ENCODE measurements around the gene RAB33A.

The RAB33A gene

DNA sequence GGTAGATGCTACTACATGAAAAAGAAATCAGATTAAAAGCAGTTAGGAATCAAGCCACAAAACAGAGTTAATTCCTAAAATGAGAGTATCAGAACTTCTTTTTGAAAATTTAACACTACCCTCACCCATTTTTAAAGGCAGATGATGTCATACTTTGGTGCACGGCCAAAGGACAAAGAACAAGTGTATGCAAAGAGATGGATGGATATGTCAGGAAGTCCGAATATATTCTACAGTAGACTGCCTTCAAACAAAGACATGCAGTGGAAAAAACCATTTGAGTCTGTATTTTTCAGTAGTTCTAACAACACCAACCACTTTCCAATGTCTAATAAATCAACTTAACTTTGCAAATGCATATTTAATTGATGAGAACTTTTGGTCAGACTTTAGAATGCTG lies 8.4 kb upstream of the RAB33A start:
- H3K9me3 Mint-ChIP-seq: no peaks in the 10 kb centered on the region
- peak overlapping the region; percentile 36 for H3K4me3 Mint-ChIP-seq
- peaks cover 6% of the 10 kb centered on the region for H3K36me3 Mint-ChIP-seq (ENCODE audit: low read depth)
- no peak for DNase-seq (ENCODE audit: low spot score)
- H3K27ac Mint-ChIP-seq: no peak overlapping the region
- peaks cover 28% of the 10 kb centered on the region for H3K4me1 Mint-ChIP-seq (ENCODE audit: low read depth)
- H3K27me3 Mint-ChIP-seq (ENCODE audit: low read depth): no peaks in the 10 kb centered on the region

GRCh38 chrX:130165181-130165702 lies 6.5 kb upstream of the RAB33A start:
- no peak for DNase-seq (ENCODE audit: low spot score)
- H3K9me3 Mint-ChIP-seq: no peaks in the 10 kb centered on the region
- peaks cover 26% of the 10 kb centered on the region for H3K4me1 Mint-ChIP-seq (ENCODE audit: low read depth)
- H3K27ac Mint-ChIP-seq: peak overlapping the region; percentile 90
- H3K27me3 Mint-ChIP-seq (ENCODE audit: low read depth): no peaks in the 10 kb centered on the region
- peaks cover 5% of the 10 kb centered on the region for H3K36me3 Mint-ChIP-seq (ENCODE audit: low read depth)
- H3K4me3 Mint-ChIP-seq: peak overlapping the region; percentile 95

GRCh38 chrX:130165703-130166502 lies 5.9 kb upstream of the RAB33A start, which contains the start of gene AIFM1:
AIFM1 (minus strand) TSS chrX:130165841; CDS start chrX:130165656, 185 bp downstream.
- Mint-ChIP-seq H3K27ac (peak within 1 kb of the TSS; percentile 90), H3K4me3 (peak within 1 kb of the TSS; percentile 95), H3K27me3 (ENCODE audit: low read depth) (no peaks in the 10 kb centered on the region), H3K36me3 (ENCODE audit: low read depth) (peaks cover 5% of the 10 kb centered on the region), H3K9me3 (no peaks in the 10 kb centered on the region), H3K4me1 (ENCODE audit: low read depth) (peaks cover 30% of the 10 kb centered on the region)
- DNase-seq (ENCODE audit: low spot score): peak; percentile 89

DNA sequence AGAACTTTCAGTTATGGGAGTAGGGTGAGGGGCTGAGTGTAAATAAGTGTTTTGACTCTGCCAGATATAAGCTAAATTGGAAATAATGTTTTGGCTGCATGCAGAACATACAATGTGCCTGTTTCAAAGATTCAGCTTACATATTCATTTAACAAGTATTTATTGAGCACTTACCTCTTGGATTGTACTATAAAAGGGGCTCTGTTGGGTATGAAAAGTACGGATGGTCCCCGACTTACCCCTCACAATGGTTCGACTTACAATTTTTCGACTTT lies 5.3 kb upstream of the RAB33A start:
- H3K27me3 Mint-ChIP-seq (ENCODE audit: low read depth): no peaks in the 10 kb centered on the region
- DNase-seq (ENCODE audit: low spot score): no peak
- peak overlapping the region; percentile 90 for H3K27ac Mint-ChIP-seq
- peaks cover 31% of the 10 kb centered on the region for H3K4me1 Mint-ChIP-seq (ENCODE audit: low read depth)
- H3K9me3 Mint-ChIP-seq: no peaks in the 10 kb centered on the region
- peak overlapping the region; percentile 95 for H3K4me3 Mint-ChIP-seq
- H3K36me3 Mint-ChIP-seq (ENCODE audit: low read depth): peaks cover 5% of the 10 kb centered on the region

GRCh38 chrX:130167040-130167439 lies 4.7 kb upstream of the RAB33A start:
- Mint-ChIP-seq H3K27ac (peak overlapping the region; percentile 90), H3K36me3 (ENCODE audit: low read depth) (peaks cover 5% of the 10 kb centered on the region), H3K9me3 (no peaks in the 10 kb centered on the region), H3K4me3 (peak overlapping the region; percentile 95), H3K27me3 (ENCODE audit: low read depth) (no peaks in the 10 kb centered on the region), H3K4me1 (ENCODE audit: low read depth) (peaks cover 31% of the 10 kb centered on the region)
- no peak for DNase-seq (ENCODE audit: low spot score)

DNA sequence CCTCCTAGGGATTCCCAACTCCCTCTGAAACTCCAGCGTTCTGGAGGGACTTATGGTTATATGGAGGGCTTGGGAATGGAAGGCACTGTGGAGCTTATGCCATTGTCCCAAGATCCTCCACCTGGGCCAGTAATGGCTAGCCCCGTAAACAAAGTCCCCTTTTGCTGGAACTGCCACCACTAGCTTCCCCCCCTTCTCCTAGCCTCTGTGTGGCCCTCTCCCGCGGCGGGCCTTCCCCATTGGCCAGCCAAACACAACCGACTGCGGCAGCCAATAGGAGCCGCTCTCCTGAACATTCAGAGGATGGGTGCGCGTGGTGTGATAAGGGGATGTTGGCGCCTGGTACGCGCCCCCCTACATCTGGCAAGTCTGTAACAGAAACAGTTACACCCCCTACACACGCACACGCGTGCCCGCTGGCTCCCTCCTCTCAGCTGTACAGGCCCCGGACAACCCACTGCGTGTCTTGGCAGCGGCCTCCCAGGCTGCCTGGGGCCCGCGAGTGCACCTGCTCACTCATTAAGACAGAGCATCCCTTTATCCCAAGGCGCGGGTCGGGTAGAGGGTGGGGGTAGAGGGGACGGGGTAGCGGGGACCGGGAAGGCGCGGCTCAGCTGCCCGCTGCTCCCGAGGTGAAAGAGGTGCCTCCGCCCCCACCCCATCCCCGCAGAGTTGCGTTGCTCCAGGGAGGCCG lies 863 bp upstream of the RAB33A start:
- Mint-ChIP-seq H3K4me1 (ENCODE audit: low read depth) (peaks cover 37% of the 10 kb centered on the region), H3K36me3 (ENCODE audit: low read depth) (peaks cover 10% of the 10 kb centered on the region), H3K27me3 (ENCODE audit: low read depth) (no peaks in the 10 kb centered on the region), H3K27ac (peak overlapping the region; percentile 90), H3K4me3 (peak overlapping the region; percentile 92), H3K9me3 (no peaks in the 10 kb centered on the region)
- DNase-seq (ENCODE audit: low spot score): peak; percentile 70

- no peaks in the 10 kb centered on the region for H3K27me3 Mint-ChIP-seq (ENCODE audit: low read depth)
- H3K4me1 Mint-ChIP-seq (ENCODE audit: low read depth): peaks cover 44% of the 10 kb centered on the region
- no peak for DNase-seq (ENCODE audit: low spot score)
- peak overlapping the region; percentile 90 for H3K27ac Mint-ChIP-seq
- H3K9me3 Mint-ChIP-seq: no peaks in the 10 kb centered on the region
- H3K36me3 Mint-ChIP-seq (ENCODE audit: low read depth): peaks cover 21% of the 10 kb centered on the region
- peak overlapping the region; percentile 92 for H3K4me3 Mint-ChIP-seq
Observed at GRCh38 chrX:130172127-130172845, 524 bp downstream of the RAB33A start.

- Mint-ChIP-seq H3K36me3 (ENCODE audit: low read depth) (peaks cover 31% of the 10 kb centered on the region), H3K27me3 (ENCODE audit: low read depth) (no peaks in the 10 kb centered on the region), H3K4me1 (ENCODE audit: low read depth) (peaks cover 50% of the 10 kb centered on the region), H3K27ac (peak overlapping the region; percentile 90), H3K4me3 (peak overlapping the region; percentile 92), H3K9me3 (no peaks in the 10 kb centered on the region)
- peak; percentile 67 for DNase-seq (ENCODE audit: low spot score)
Observed at GRCh38 chrX:130173190-130173895, 1.6 kb downstream of the RAB33A start.

GRCh38 chrX:130174045-130174704 lies 2.4 kb downstream of the RAB33A start:
- H3K36me3 Mint-ChIP-seq (ENCODE audit: low read depth): peaks cover 31% of the 10 kb centered on the region
- no peak for DNase-seq (ENCODE audit: low spot score)
- H3K27ac Mint-ChIP-seq: peak overlapping the region; percentile 90
- H3K4me1 Mint-ChIP-seq (ENCODE audit: low read depth): peaks cover 47% of the 10 kb centered on the region
- H3K27me3 Mint-ChIP-seq (ENCODE audit: low read depth): no peaks in the 10 kb centered on the region
- H3K4me3 Mint-ChIP-seq: peak overlapping the region; percentile 92
- no peaks in the 10 kb centered on the region for H3K9me3 Mint-ChIP-seq

- Mint-ChIP-seq H3K27me3 (ENCODE audit: low read depth) (no peaks in the 10 kb centered on the region), H3K4me3 (peak overlapping the region; percentile 92), H3K9me3 (no peaks in the 10 kb centered on the region), H3K36me3 (ENCODE audit: low read depth) (peaks cover 38% of the 10 kb centered on the region), H3K4me1 (ENCODE audit: low read depth) (peaks cover 52% of the 10 kb centered on the region), H3K27ac (peak overlapping the region; percentile 90)
- DNase-seq (ENCODE audit: low spot score): no peak
Observed at GRCh38 chrX:130174937-130175336, 3.2 kb downstream of the RAB33A start.

DNA sequence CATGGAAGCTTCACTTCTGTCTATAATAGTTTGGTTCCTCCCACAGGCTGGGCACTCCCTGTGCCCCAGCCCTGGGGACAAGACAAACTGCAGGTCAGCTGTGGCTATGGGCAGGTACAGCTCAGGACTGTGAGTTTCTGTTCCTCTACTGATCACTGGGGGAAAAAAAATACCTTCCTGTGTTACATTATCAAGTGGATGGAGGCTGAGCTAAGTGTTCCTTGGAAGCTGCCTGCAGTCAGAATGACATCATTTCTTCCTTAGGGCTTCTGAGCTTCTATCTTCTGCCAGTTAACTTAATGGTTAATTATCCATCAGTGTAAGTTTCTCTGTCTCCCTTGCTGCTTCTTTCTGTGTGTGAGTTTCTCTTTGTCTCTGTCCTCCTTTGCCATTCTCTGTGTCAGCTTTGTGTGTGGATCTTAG lies 4.6 kb downstream of the RAB33A start:
- Mint-ChIP-seq H3K4me3 (peak overlapping the region; percentile 57), H3K36me3 (ENCODE audit: low read depth) (peaks cover 45% of the 10 kb centered on the region), H3K9me3 (no peaks in the 10 kb centered on the region), H3K27me3 (ENCODE audit: low read depth) (no peaks in the 10 kb centered on the region), H3K4me1 (ENCODE audit: low read depth) (peaks cover 46% of the 10 kb centered on the region), H3K27ac (peak overlapping the region; percentile 73)
- DNase-seq (ENCODE audit: low spot score): no peak

DNA sequence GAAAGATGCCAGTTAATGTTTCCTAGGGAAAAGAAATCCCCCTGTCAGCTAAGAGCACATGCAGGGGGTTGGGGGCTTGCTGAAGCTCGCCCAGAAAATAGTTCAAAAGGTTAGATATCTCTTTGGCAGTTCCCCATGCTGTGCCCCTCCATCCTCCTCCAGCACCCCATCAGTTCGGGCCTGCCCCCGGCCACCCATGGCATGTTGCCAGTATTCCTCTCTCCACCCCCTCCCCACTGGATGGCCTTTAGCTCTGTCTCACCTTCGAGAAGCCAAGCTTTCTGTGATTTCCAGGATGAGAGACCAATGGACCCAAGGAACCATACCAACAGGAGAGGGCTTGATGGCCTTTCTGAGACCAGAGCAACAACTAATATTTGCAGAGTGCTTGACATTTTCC lies 5.2 kb downstream of the RAB33A start:
- Mint-ChIP-seq H3K4me1 (ENCODE audit: low read depth) (peaks cover 46% of the 10 kb centered on the region), H3K36me3 (ENCODE audit: low read depth) (peaks cover 45% of the 10 kb centered on the region), H3K4me3 (peak overlapping the region; percentile 57), H3K27ac (peak overlapping the region; percentile 73), H3K9me3 (no peaks in the 10 kb centered on the region), H3K27me3 (ENCODE audit: low read depth) (no peaks in the 10 kb centered on the region)
- no peak for DNase-seq (ENCODE audit: low spot score)

GRCh38 chrX:130179170-130179569 lies 7.4 kb downstream of the RAB33A start:
- H3K27ac Mint-ChIP-seq: no peak overlapping the region
- no peaks in the 10 kb centered on the region for H3K27me3 Mint-ChIP-seq (ENCODE audit: low read depth)
- DNase-seq (ENCODE audit: low spot score): no peak
- peaks cover 44% of the 10 kb centered on the region for H3K4me1 Mint-ChIP-seq (ENCODE audit: low read depth)
- H3K4me3 Mint-ChIP-seq: no peak overlapping the region
- H3K9me3 Mint-ChIP-seq: no peaks in the 10 kb centered on the region
- H3K36me3 Mint-ChIP-seq (ENCODE audit: low read depth): peaks cover 45% of the 10 kb centered on the region
